A673 (cell line): ENCODE data around the gene KIAA0319L. TPM values are rescaled to one million over a fixed set of nuclear protein-coding genes. Genes with fewer than 3 reads are reported as not detected.

Source experiments
- BruUV-seq: library from RNA; stranded (reverse); fragments of 400-500 nt; replicated peaks from 2 replicates; lab custom pipeline; 2021; lab: Mats Ljungman, UMichigan
- CTCF ChIA-PET: fragments of 300-600 bp; sonication (Branson Sonifier 250); formaldehyde crosslinking; loops from one replicate; lab custom pipeline; 2022; ENCODE audit warnings: antibody characterized with exemption; lab: Charles Lee
- POLR2A ChIA-PET: fragments of 300-600 bp; sonication (Branson Sonifier 250); formaldehyde crosslinking; loops from one replicate; lab custom pipeline; 2022; ENCODE audit warnings: antibody characterized with exemption; ENCODE audit not compliant: low non-redundant PET; lab: Charles Lee
- DNase-seq: peaks from one replicate; pipeline ENCODE4 v3.0.0-alpha.2; 2015; ENCODE audit warnings: low spot score
- H3K27ac ChIP-seq: fragments of 200-600 bp; sonication (generic); 2 replicates; pipeline ENCODE4 v1.5.1; 2016; ENCODE audit warnings: mixed run types, low read depth, mild to moderate bottlenecking, mixed read lengths, antibody characterized with exemption, low read length; ENCODE audit not compliant: poor library complexity, severe bottlenecking
- H3K27me3 ChIP-seq: fragments of 200-600 bp; sonication (generic); replicated peaks from 2 replicates; pipeline ENCODE4 v1.6.1; 2017; ENCODE audit warnings: mixed run types, low read depth, mild to moderate bottlenecking, mixed read lengths, antibody characterized with exemption, low read length; ENCODE audit not compliant: insufficient read depth, poor library complexity
- H3K36me3 ChIP-seq: fragments of 200-600 bp; sonication (generic); 2 replicates; pipeline ENCODE4 v1.6.1; 2016; ENCODE audit warnings: mixed run types, mild to moderate bottlenecking, mixed read lengths, antibody characterized with exemption, low read length; ENCODE audit not compliant: insufficient read depth, poor library complexity, severe bottlenecking
- H3K4me1 ChIP-seq: fragments of 200-600 bp; sonication (generic); 2 replicates; pipeline ENCODE4 v1.6.1; 2017; ENCODE audit warnings: mixed run types, mild to moderate bottlenecking, mixed read lengths, antibody characterized with exemption, low read length; ENCODE audit not compliant: insufficient read depth, poor library complexity, severe bottlenecking
- H3K4me3 ChIP-seq: fragments of 200-600 bp; sonication (generic); 2 replicates; pipeline ENCODE4 v1.5.1; 2016; ENCODE audit warnings: low read depth, mixed run types, mild to moderate bottlenecking, mixed read lengths, low read length; ENCODE audit not compliant: poor library complexity, severe bottlenecking
- H3K9me3 ChIP-seq: fragments of 200-600 bp; sonication (generic); 2 replicates; pipeline ENCODE4 v1.6.1; 2016; ENCODE audit warnings: mixed run types, low read depth, mild to moderate bottlenecking, mixed read lengths, antibody characterized with exemption, low read length; ENCODE audit not compliant: poor library complexity, severe bottlenecking
- EZH2 ChIP-seq: fragments of 200-600 bp; sonication (generic); IDR thresholded peaks from 2 replicates; pipeline ENCODE4 v1.6.1; 2017; ENCODE audit warnings: borderline replicate concordance, low read depth, mild to moderate bottlenecking, mixed read lengths, antibody characterized with exemption, low read length; ENCODE audit not compliant: poor library complexity, severe bottlenecking
- intact Hi-C: fragments of 100-400 bp; cut with micrococcal nuclease; formaldehyde crosslinking; loops from one replicate; pipeline ENCODE4 v1.10.0; 2022; ENCODE audit not compliant: unreplicated experiment
- total RNA-seq: library from RNA; stranded (reverse); gene quantifications from 2 replicates; pipeline ENCODE4 v1.2.3, GENCODE V29; 2021
- TF ChIP-seq, protein P1 (sequence below): fragments of 300-800, 200-600 bp; sonication (generic); conservative IDR thresholded peaks from 2 replicates; pipeline ENCODE4 v1.5.1; 2017; ENCODE audit warnings: low read depth, mild to moderate bottlenecking, antibody characterized with exemption, low read length, moderate library complexity, mixed read lengths

KIAA0319L gene
- total RNA-seq, 1 experiment from 2014 or later = 33.7 TPM

GRCh38 chr1:35558374-35559316 lies 1.4 kb upstream of the KIAA0319L start:
- no TSS peak for BruUV-seq
- TF ChIP-seq, protein P1, sequence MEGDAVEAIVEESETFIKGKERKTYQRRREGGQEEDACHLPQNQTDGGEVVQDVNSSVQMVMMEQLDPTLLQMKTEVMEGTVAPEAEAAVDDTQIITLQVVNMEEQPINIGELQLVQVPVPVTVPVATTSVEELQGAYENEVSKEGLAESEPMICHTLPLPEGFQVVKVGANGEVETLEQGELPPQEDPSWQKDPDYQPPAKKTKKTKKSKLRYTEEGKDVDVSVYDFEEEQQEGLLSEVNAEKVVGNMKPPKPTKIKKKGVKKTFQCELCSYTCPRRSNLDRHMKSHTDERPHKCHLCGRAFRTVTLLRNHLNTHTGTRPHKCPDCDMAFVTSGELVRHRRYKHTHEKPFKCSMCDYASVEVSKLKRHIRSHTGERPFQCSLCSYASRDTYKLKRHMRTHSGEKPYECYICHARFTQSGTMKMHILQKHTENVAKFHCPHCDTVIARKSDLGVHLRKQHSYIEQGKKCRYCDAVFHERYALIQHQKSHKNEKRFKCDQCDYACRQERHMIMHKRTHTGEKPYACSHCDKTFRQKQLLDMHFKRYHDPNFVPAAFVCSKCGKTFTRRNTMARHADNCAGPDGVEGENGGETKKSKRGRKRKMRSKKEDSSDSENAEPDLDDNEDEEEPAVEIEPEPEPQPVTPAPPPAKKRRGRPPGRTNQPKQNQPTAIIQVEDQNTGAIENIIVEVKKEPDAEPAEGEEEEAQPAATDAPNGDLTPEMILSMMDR = no peak
- TF ChIP-seq EZH2 = no peak
- Histone ChIP-seq H3K9me3 (no peaks in the 10 kb centered on the region), H3K36me3 (peaks cover 6% of the 10 kb centered on the region), H3K27me3 (no peaks in the 10 kb centered on the region), H3K4me1 (peaks cover 14% of the 10 kb centered on the region), H3K27ac (peak overlapping the region; percentile 92), H3K4me3 (peak overlapping the region; percentile 94)
- intact Hi-C loops = loop anchor here (5.0 kb wide), 1 partner anchor 366 kb away; the partner anchor contains the start of gene SFPQ
- ChIA-PET POLR2A (interaction anchor here (0.6 kb wide), 1 partner anchor 107 kb away, joined by 3 read pairs; no protein-coding TSS in a partner anchor), CTCF (interaction anchor here (0.7 to 0.8 kb wide), 2 partner anchors 108 to 171 kb away, joined by 3 read pairs; no protein-coding TSS in a partner anchor)
- DNase-seq = peak; percentile 65

GRCh38 chr1:35557611-35558373 lies 589 bp upstream of the KIAA0319L start, which contains the start of gene NCDN:
NCDN (plus strand) TSS chr1:35557799; CDS start chr1:35558191, 392 bp downstream.
- CTCF ChIA-PET = interaction anchor here (1.4 kb wide), 1 partner anchor 107 kb away, joined by 4 read pairs; no protein-coding TSS in a partner anchor
- POLR2A ChIA-PET = interaction anchor here (0.6 kb wide), 1 partner anchor 106 kb away, joined by 3 read pairs; no protein-coding TSS in a partner anchor
- Histone ChIP-seq H3K36me3 (peaks cover 14% of the 10 kb centered on the region), H3K27ac (peak within 1 kb of the TSS; percentile 92), H3K27me3 (no peaks in the 10 kb centered on the region), H3K4me1 (peaks cover 14% of the 10 kb centered on the region), H3K4me3 (peak within 1 kb of the TSS; percentile 94), H3K9me3 (no peaks in the 10 kb centered on the region)
- TSS peak; percentile 68 for BruUV-seq
- TF ChIP-seq, protein P1 = no peak
- no peak for TF ChIP-seq EZH2
- intact Hi-C loops = loop anchor here (5.0 kb wide), 1 partner anchor 365 kb away; the partner anchor contains the start of gene SFPQ
- peak; percentile 99 for DNase-seq
